SU-DHL-6 (cell line): Measurements from ENCODE around the gene KNDC1.

Source experiments
- H2AFZ ChIP-seq: fragments of 200-600 bp; sonication (generic); 2 replicates; pipeline ENCODE4 v1.6.1; 2014; ENCODE audit warnings: low read depth, mild to moderate bottlenecking, moderate library complexity, mixed read lengths, antibody characterized with exemption, low read length; ENCODE audit not compliant: severe bottlenecking
- H3F3A ChIP-seq: fragments of 200-600 bp; shearing (Covaris generic); 2 replicates; pipeline ENCODE4 v1.6.0; 2016; ENCODE audit warnings: antibody characterized with exemption, mild to moderate bottlenecking; ENCODE audit not compliant: insufficient read depth
- H3K27ac ChIP-seq: fragments of 200-600 bp; sonication (generic); 2 replicates; pipeline ENCODE4 v1.5.1; 2016; ENCODE audit warnings: low read depth, mild to moderate bottlenecking, low read length, moderate library complexity, mixed read lengths
- H3K27me3 ChIP-seq: fragments of 200-600 bp; sonication (generic), shearing (Covaris generic); 2 replicates; pipeline ENCODE4 v1.6.0; 2014; ENCODE audit warnings: mild to moderate bottlenecking, low read length
- H3K36me3 ChIP-seq: fragments of 200-600 bp; sonication (generic); 2 replicates; pipeline ENCODE4 v1.6.1; 2014; ENCODE audit warnings: mild to moderate bottlenecking, low read length, mixed read lengths
- H3K4me2 ChIP-seq: fragments of 300-600, 200-600 bp; shearing (Covaris generic), sonication (generic); 2 replicates; pipeline ENCODE4 v1.6.0; 2014; ENCODE audit warnings: low read length, low read depth, mild to moderate bottlenecking; ENCODE audit not compliant: poor library complexity, severe bottlenecking
- H3K4me3 ChIP-seq: fragments of 200-600 bp; sonication (generic); 2 replicates; pipeline ENCODE4 v1.5.1; 2014; ENCODE audit warnings: antibody characterized with exemption, low read length, mild to moderate bottlenecking, mixed read lengths; ENCODE audit not compliant: insufficient read depth, poor library complexity, severe bottlenecking
- H3K79me2 ChIP-seq: fragments of 200-600 bp; sonication (generic); 2 replicates; pipeline ENCODE4 v1.6.1; 2014; ENCODE audit warnings: mild to moderate bottlenecking, low read length, moderate library complexity; ENCODE audit not compliant: insufficient read depth
- H3K9ac ChIP-seq: fragments of 200-600 bp; sonication (generic); 2 replicates; pipeline ENCODE4 v1.7.0; 2014; ENCODE audit warnings: mild to moderate bottlenecking, low read length
- H3K9me2 ChIP-seq: fragments of 200-600 bp; sonication (generic); replicated peaks from 2 replicates; pipeline ENCODE4 v1.6.1; 2014; ENCODE audit warnings: low read length; ENCODE audit not compliant: insufficient read depth
- H3K9me3 ChIP-seq: fragments of 200-600 bp; sonication (generic); 2 replicates; pipeline ENCODE4 v1.6.1; 2014; ENCODE audit warnings: low read length, mixed read lengths; ENCODE audit not compliant: insufficient read depth
- H4K20me1 ChIP-seq: fragments of 200-600 bp; sonication (generic); 2 replicates; pipeline ENCODE4 v1.6.1; 2014; ENCODE audit warnings: low read depth, mild to moderate bottlenecking, antibody characterized with exemption, low read length, moderate library complexity, mixed read lengths
- CTCF ChIP-seq: fragments of 200-600 bp; sonication (generic); IDR thresholded peaks from one replicate; pipeline ENCODE4 v1.5.1; 2017; ENCODE audit warnings: antibody characterized with exemption, mild to moderate bottlenecking, low read length, moderate library complexity; ENCODE audit not compliant: insufficient read depth, poor library complexity, severe bottlenecking
- EZH2phosphoT487 ChIP-seq: fragments of 200-600 bp; sonication (generic), shearing (Covaris generic); conservative IDR thresholded peaks from 2 replicates; pipeline ENCODE4 v1.6.1; 2018; ENCODE audit warnings: mild to moderate bottlenecking, antibody characterized with exemption, low read length, moderate library complexity, mixed read lengths

The KNDC1 gene

DNA sequence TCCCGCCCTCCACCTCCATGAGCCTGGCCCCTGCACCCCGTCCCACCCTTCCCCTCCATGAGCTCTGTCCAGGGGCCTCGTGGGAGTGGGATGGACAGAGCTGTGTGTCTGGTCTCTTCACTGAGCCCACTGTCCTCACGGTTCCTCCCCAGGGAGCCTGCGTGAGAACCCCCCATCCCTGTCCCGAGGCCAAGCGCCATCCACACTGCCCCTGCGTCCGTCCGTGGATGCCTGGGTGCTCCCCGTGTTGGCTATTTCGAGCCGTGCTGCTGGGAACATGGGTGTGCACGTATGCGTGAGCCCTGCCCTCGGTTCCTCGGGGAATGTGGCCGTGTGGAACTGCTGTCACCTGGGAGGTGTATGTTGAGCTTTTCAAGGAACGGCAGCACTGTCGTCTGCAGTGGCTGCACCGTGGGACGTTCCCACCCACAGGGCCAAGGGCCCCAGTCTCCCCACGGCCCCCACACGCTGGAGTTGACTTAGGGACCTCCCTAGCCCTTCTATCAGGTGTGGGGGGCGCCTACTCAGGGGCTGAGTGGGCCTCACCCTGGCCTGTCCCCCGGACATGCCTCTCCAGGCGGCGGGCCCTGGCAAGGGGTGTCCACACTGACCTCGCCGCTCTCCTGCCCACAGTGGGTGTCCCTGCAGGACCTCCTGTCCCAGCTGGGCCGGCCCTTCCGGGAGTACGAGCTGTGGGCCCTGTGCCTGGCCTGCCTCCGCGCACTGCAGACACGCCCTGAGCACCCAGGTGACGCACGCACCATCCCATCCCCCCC lies 28.1 kb downstream of the KNDC1 start:
- H3K4me2 ChIP-seq = no peak overlapping the region
- no peak for TF ChIP-seq EZH2phosphoT487
- no peak for TF ChIP-seq CTCF
- no peaks in the 10 kb centered on the region for H3K27me3 ChIP-seq

DNA sequence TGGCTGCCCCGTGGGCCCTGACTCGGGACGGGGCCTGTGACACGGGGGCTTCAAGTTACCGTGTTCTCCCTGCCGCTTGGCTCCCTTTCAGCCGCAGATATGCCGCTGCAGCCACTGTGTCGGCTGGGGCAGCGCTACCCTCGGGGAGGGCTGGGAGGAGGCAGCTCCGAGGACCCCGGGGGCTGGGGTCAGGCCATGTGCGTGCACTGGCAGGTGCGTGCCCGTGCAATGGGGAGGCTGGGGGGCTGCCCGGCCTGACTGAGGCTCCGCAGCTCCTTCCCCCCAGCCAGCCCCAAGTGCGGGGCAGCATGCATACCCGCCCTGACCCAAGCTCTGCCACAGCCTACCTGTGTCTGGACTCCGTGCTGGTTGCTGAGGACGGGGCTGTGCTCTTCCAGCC lies 29.2 kb downstream of the KNDC1 start:
- H3K27ac ChIP-seq = no peak overlapping the region
- no peaks in the 10 kb centered on the region for H3K36me3 ChIP-seq

More for the DNA sequence above, 28.1 kb downstream of the KNDC1 start:
- Histone ChIP-seq H3K9me2 (no peaks in the 10 kb centered on the region), H4K20me1 (no peaks in the 10 kb centered on the region), H3K9me3 (no peaks in the 10 kb centered on the region), H3K79me2 (no peaks in the 10 kb centered on the region), H2AFZ (no peak overlapping the region), H3K9ac (no peak overlapping the region), H3F3A (no peaks in the 10 kb centered on the region), H3K27ac (no peak overlapping the region), H3K4me3 (no peak overlapping the region), H3K36me3 (no peaks in the 10 kb centered on the region)

DNA sequence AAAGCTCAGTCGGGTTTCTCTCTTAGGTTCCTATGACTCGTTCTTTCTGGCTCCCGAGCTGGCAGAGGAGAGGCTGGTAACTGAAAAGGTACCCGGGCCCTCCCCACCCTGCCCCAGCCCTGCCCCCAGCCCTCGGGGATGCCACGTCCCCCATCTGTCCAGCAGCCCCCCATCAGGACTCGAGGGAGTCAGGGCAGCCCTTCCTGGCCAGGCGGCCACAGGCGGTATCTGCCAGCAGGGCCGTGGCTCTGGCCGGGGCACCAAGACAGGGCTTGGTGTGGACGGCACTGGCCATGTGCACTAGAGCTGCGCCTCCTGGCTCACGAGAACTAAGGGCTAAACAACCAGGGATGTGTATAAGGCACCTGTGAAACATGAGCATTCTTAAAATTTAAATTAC lies 29.7 kb downstream of the KNDC1 start:
- Histone ChIP-seq H3F3A (no peaks in the 10 kb centered on the region), H2AFZ (no peak overlapping the region), H3K4me3 (no peak overlapping the region), H3K4me2 (no peak overlapping the region), H3K27me3 (no peaks in the 10 kb centered on the region), H3K36me3 (no peaks in the 10 kb centered on the region), H3K79me2 (no peaks in the 10 kb centered on the region), H3K9me3 (no peaks in the 10 kb centered on the region), H3K27ac (no peak overlapping the region), H3K9me2 (no peaks in the 10 kb centered on the region), H3K9ac (no peak overlapping the region), H4K20me1 (no peaks in the 10 kb centered on the region)
- TF ChIP-seq CTCF (no peak), EZH2phosphoT487 (no peak)

More for the DNA sequence above, 29.2 kb downstream of the KNDC1 start:
- no peak overlapping the region for H3K9ac ChIP-seq
- no peak overlapping the region for H3K4me3 ChIP-seq
- H3K4me2 ChIP-seq = no peak overlapping the region
- no peaks in the 10 kb centered on the region for H3K9me2 ChIP-seq
- H3K79me2 ChIP-seq = no peaks in the 10 kb centered on the region
- no peak overlapping the region for H2AFZ ChIP-seq
- no peak for TF ChIP-seq EZH2phosphoT487
- H3K27me3 ChIP-seq = no peaks in the 10 kb centered on the region
- no peaks in the 10 kb centered on the region for H4K20me1 ChIP-seq
- H3F3A ChIP-seq = no peaks in the 10 kb centered on the region
- H3K9me3 ChIP-seq = no peaks in the 10 kb centered on the region

- H3K27ac ChIP-seq = no peak overlapping the region
- no peaks in the 10 kb centered on the region for H3K79me2 ChIP-seq
- H3K9me2 ChIP-seq = no peaks in the 10 kb centered on the region
- H3K4me3 ChIP-seq = no peak overlapping the region
- H3K9me3 ChIP-seq = no peaks in the 10 kb centered on the region
- H2AFZ ChIP-seq = no peak overlapping the region
- no peak for TF ChIP-seq EZH2phosphoT487
- TF ChIP-seq CTCF = no peak
- no peak overlapping the region for H3K9ac ChIP-seq
- no peaks in the 10 kb centered on the region for H4K20me1 ChIP-seq
- no peaks in the 10 kb centered on the region for H3K27me3 ChIP-seq
- no peak overlapping the region for H3K4me2 ChIP-seq
- H3F3A ChIP-seq = no peaks in the 10 kb centered on the region
- H3K36me3 ChIP-seq = no peaks in the 10 kb centered on the region
Observed at GRCh38 chr10:133190225-133190624, 30.2 kb downstream of the KNDC1 start.
